Measurements from ENCODE around the gene CACYBP.

The CACYBP gene

GRCh38 chr1:175050992-175051391, 51.2 kb downstream of the CACYBP start:
- no peak for DNase-seq (ENCODE audit: low read depth)
- TF ChIP-seq, protein P1, sequence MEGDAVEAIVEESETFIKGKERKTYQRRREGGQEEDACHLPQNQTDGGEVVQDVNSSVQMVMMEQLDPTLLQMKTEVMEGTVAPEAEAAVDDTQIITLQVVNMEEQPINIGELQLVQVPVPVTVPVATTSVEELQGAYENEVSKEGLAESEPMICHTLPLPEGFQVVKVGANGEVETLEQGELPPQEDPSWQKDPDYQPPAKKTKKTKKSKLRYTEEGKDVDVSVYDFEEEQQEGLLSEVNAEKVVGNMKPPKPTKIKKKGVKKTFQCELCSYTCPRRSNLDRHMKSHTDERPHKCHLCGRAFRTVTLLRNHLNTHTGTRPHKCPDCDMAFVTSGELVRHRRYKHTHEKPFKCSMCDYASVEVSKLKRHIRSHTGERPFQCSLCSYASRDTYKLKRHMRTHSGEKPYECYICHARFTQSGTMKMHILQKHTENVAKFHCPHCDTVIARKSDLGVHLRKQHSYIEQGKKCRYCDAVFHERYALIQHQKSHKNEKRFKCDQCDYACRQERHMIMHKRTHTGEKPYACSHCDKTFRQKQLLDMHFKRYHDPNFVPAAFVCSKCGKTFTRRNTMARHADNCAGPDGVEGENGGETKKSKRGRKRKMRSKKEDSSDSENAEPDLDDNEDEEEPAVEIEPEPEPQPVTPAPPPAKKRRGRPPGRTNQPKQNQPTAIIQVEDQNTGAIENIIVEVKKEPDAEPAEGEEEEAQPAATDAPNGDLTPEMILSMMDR (IDR thresholded peaks at IDR 0.05; ENCODE audit: control insufficient read depth, extremely low read depth, insufficient read depth): no peak
- H3K4me3 ChIP-seq (ENCODE audit: low read depth, low read length): no peak overlapping the region

GRCh38 chr1:175054736-175055135, 55.0 kb downstream of the CACYBP start:
- DNase-seq (ENCODE audit: low read depth): no peak
- TF ChIP-seq, protein P1 (IDR thresholded peaks at IDR 0.05; ENCODE audit: control insufficient read depth, extremely low read depth, insufficient read depth): no peak
- no peak overlapping the region for H3K4me3 ChIP-seq (ENCODE audit: low read depth, low read length)
